ENCODE measurements around the gene GJC3. TPM values are rescaled to one million over a fixed set of nuclear protein-coding genes. Genes with fewer than 3 reads are reported as not detected.

GJC3 gene
- total and polyA plus RNA-seq, 2 of the 13 experiments (the other 11 are each of a cell fraction or from before 2014, with no cell fraction given) = 0.75 to 1.4 TPM

DNA sequence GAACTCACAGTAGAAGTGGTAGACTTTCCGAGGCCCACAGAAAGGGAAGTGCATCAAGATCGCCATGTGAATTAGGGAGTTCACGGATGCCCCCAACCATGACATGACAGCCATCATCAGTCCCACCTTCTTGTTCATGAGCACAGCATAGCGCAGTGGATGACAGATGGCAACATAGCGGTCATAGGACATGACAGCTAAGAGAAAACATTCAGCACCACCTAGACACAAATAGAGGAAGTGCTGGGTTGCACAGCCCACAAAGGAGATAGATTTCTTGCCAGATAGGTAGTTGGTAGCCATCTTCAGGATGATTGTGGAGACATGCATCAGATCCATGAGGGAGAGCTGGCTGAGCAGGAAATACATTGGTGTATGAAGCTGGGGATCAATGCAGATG is 52.9 kb downstream of the GJC3 start:
- CTCF ChIA-PET (ENCODE audit: low intra/inter-chr PET ratio, low total read pairs) = no interaction called here
- no peaks in the 10 kb centered on the region for H3K4me1 ChIP-seq (ENCODE audit: insufficient read depth, low read length)
- WGBS (ENCODE audit: low lambda C conversion rate) = 93% methylated on average over 5 of the region's 5 CpGs
- DNase-seq (ENCODE audit: low spot score) = no peak
- in situ Hi-C loops (cut with HindIII; ENCODE audit: extremely low pct_ligation_motif_present, low pct_unique_long_range_greater_than_20kb) (no loop called here), intact Hi-C loops (cut with micrococcal nuclease; ENCODE audit: unreplicated experiment) (no loop called here)
- ATAC-seq = no peak
- H3K4me3 ChIP-seq (replicated peaks in 1 of 3; ENCODE audit: insufficient read depth in 1 of 3, low read depth in 2 of 3, low read length in 3 of 3) = no peak overlapping the region
- POLR2A ChIA-PET = interaction anchor here (2.3 kb wide), 1 partner anchor 16 kb away, joined by 9 read pairs; no protein-coding TSS in a partner anchor
- no peaks in the 10 kb centered on the region for H3K27me3 ChIP-seq (ENCODE audit: control insufficient read depth in 1 of 2, insufficient read depth in 2 of 2, low read length in 2 of 2)
- no peak overlapping the region for H3K4me2 ChIP-seq (ENCODE audit: low read depth, low read length)
- no peaks in the 10 kb centered on the region for H3K36me3 ChIP-seq (replicated peaks in 1 of 2; ENCODE audit: control insufficient read depth in 1 of 2, insufficient read depth in 2 of 2, low read length in 2 of 2)
- no peak for FAIRE-seq
- no peaks in the 10 kb centered on the region for H3K79me2 ChIP-seq (ENCODE audit: insufficient read depth, low read length)
- no peak overlapping the region for H2AFZ ChIP-seq (ENCODE audit: low read length)
- BruUV-seq (replicated peaks) = no TSS peak
- TF ChIP-seq STAG1 (CRISPR knock-in tag; IDR thresholded peaks at IDR 0.05) (peak; percentile 40; the same call in 1 of the 2 replicates), SMAD9 (CRISPR knock-in tag; IDR thresholded peaks at IDR 0.05) (no peak), ZNF543 (CRISPR knock-in tag; IDR thresholded peaks at IDR 0.05) (no peak), XBP1 (CRISPR knock-in tag; IDR thresholded peaks at IDR 0.05) (no peak), NBN (conservative IDR thresholded peaks at IDR 0.05) (no peak), NPAS2 (CRISPR knock-in tag; IDR thresholded peaks at IDR 0.05; ENCODE audit: borderline replicate concordance) (no peak), NFKB2 (CRISPR knock-in tag; IDR thresholded peaks at IDR 0.05; ENCODE audit: borderline replicate concordance) (no peak), RXRB (CRISPR knock-in tag; IDR thresholded peaks at IDR 0.05; ENCODE audit: borderline replicate concordance) (no peak)
- TF ChIP-seq, protein P1, sequence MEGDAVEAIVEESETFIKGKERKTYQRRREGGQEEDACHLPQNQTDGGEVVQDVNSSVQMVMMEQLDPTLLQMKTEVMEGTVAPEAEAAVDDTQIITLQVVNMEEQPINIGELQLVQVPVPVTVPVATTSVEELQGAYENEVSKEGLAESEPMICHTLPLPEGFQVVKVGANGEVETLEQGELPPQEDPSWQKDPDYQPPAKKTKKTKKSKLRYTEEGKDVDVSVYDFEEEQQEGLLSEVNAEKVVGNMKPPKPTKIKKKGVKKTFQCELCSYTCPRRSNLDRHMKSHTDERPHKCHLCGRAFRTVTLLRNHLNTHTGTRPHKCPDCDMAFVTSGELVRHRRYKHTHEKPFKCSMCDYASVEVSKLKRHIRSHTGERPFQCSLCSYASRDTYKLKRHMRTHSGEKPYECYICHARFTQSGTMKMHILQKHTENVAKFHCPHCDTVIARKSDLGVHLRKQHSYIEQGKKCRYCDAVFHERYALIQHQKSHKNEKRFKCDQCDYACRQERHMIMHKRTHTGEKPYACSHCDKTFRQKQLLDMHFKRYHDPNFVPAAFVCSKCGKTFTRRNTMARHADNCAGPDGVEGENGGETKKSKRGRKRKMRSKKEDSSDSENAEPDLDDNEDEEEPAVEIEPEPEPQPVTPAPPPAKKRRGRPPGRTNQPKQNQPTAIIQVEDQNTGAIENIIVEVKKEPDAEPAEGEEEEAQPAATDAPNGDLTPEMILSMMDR (CRISPR knock-in tag; IDR thresholded peaks at IDR 0.05) = peak; percentile 34
- TF ChIP-seq, protein P2, sequence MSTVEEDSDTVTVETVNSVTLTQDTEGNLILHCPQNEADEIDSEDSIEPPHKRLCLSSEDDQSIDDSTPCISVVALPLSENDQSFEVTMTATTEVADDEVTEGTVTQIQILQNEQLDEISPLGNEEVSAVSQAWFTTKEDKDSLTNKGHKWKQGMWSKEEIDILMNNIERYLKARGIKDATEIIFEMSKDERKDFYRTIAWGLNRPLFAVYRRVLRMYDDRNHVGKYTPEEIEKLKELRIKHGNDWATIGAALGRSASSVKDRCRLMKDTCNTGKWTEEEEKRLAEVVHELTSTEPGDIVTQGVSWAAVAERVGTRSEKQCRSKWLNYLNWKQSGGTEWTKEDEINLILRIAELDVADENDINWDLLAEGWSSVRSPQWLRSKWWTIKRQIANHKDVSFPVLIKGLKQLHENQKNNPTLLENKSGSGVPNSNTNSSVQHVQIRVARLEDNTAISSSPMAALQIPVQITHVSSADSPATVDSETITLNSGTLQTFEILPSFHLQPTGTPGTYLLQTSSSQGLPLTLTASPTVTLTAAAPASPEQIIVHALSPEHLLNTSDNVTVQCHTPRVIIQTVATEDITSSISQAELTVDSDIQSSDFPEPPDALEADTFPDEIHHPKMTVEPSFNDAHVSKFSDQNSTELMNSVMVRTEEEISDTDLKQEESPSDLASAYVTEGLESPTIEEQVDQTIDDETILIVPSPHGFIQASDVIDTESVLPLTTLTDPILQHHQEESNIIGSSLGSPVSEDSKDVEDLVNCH (CRISPR knock-in tag; IDR thresholded peaks at IDR 0.05) = no peak
- TF ChIP-seq, protein P3, sequence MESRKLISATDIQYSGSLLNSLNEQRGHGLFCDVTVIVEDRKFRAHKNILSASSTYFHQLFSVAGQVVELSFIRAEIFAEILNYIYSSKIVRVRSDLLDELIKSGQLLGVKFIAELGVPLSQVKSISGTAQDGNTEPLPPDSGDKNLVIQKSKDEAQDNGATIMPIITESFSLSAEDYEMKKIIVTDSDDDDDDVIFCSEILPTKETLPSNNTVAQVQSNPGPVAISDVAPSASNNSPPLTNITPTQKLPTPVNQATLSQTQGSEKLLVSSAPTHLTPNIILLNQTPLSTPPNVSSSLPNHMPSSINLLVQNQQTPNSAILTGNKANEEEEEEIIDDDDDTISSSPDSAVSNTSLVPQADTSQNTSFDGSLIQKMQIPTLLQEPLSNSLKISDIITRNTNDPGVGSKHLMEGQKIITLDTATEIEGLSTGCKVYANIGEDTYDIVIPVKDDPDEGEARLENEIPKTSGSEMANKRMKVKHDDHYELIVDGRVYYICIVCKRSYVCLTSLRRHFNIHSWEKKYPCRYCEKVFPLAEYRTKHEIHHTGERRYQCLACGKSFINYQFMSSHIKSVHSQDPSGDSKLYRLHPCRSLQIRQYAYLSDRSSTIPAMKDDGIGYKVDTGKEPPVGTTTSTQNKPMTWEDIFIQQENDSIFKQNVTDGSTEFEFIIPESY (CRISPR knock-in tag; IDR thresholded peaks at IDR 0.05) = peak; percentile 88
- no peaks in the 10 kb centered on the region for H3K9me3 ChIP-seq (ENCODE audit: low read length)
- no peaks in the 10 kb centered on the region for H4K20me1 ChIP-seq (ENCODE audit: insufficient read depth, low read length)
- H3K9ac ChIP-seq (ENCODE audit: insufficient read depth, low read depth, low read length) = no peak overlapping the region
- no peak overlapping the region for H3K27ac ChIP-seq (ENCODE audit: extremely low read length, insufficient read depth, low read length)

Small RNA genes within 50 kb of the gene (small RNA-seq; reads per million reads assigned to genes)
- gene RF00019 (ENCODE audit: insufficient read depth in 2 of 3, insufficient read length in 3 of 3, low read depth in 2 of 3, low replicate concordance in 1 of 3) (0 reads per million in 3 experiments), gene RF00561 (ENCODE audit: insufficient read depth in 2 of 3, insufficient read length in 3 of 3, low read depth in 2 of 3, low replicate concordance in 1 of 3) (0 reads per million in 3 experiments)

Other genes with a start within 250 kb of the GJC3 start
- 1.7 and 5.7 TPM in 2 replicates for gene CYP3A5, start 249.6 kb downstream of the GJC3 start, total RNA-seq (2016; rRNA removed; fragmentation: Illumina TruSeq; extraction: Trizol)
- 9.3 and 9.6 TPM in 2 replicates for gene CYP3A5, start 249.6 kb downstream of the GJC3 start, polyA plus RNA-seq (2011; rRNA removed)
- 6.4 and 6.6 TPM in 2 replicates for gene CYP3A7, start 194.4 kb downstream of the GJC3 start, total RNA-seq (2016; rRNA removed; fragmentation: Illumina TruSeq; extraction: Trizol)
- 5.7 and 5.8 TPM in 2 replicates for gene CYP3A7, start 194.4 kb downstream of the GJC3 start, polyA plus RNA-seq (2011; rRNA removed)
- 0.11 and 0.35 TPM in 2 replicates for gene CYP3A4, start 145.4 kb downstream of the GJC3 start, total RNA-seq (2016; rRNA removed; fragmentation: Illumina TruSeq; extraction: Trizol)
- 0.07 and 0.24 TPM in 2 replicates for gene CYP3A4, start 145.4 kb downstream of the GJC3 start, polyA plus RNA-seq (2011; rRNA removed)
- gene CYP3A43, start 101.6 kb downstream of the GJC3 start, total RNA-seq (2016; rRNA removed; fragmentation: Illumina TruSeq; extraction: Trizol) = 0.55 and 3.1 TPM in 2 replicates
- 2.3 and 2.4 TPM in 2 replicates for gene CYP3A43, start 101.6 kb downstream of the GJC3 start, polyA plus RNA-seq (2011; rRNA removed)
- not detected in 2 replicates for gene OR2AE1, start 52.6 kb downstream of the GJC3 start, total RNA-seq (2016; rRNA removed; fragmentation: Illumina TruSeq; extraction: Trizol)
- gene OR2AE1, start 52.6 kb downstream of the GJC3 start, polyA plus RNA-seq (2011; rRNA removed) = 0.07 TPM in 1 of 2 replicates, not detected in the other
- gene TRIM4, start 10.1 kb downstream of the GJC3 start, total RNA-seq (2016; rRNA removed; fragmentation: Illumina TruSeq; extraction: Trizol) = 21.7 and 25.1 TPM in 2 replicates
- gene TRIM4, start 10.1 kb downstream of the GJC3 start, polyA plus RNA-seq (2011; rRNA removed) = 16.6 and 17.6 TPM in 2 replicates
- 37.9 and 93.8 TPM in 2 replicates for gene AZGP1, start 46.4 kb upstream of the GJC3 start, total RNA-seq (2016; rRNA removed; fragmentation: Illumina TruSeq; extraction: Trizol)
- gene AZGP1, start 46.4 kb upstream of the GJC3 start, polyA plus RNA-seq (2011; rRNA removed) = 229 and 265 TPM in 2 replicates
- 60.6 and 64.5 TPM in 2 replicates for gene ZKSCAN1, start 86.0 kb upstream of the GJC3 start, total RNA-seq (2016; rRNA removed; fragmentation: Illumina TruSeq; extraction: Trizol)
- 46.0 and 46.4 TPM in 2 replicates for gene ZKSCAN1, start 86.0 kb upstream of the GJC3 start, polyA plus RNA-seq (2011; rRNA removed)
- 10.0 and 11.8 TPM in 2 replicates for gene ZSCAN21, start 120.2 kb upstream of the GJC3 start, total RNA-seq (2016; rRNA removed; fragmentation: Illumina TruSeq; extraction: Trizol)
- 7.0 and 8.5 TPM in 2 replicates for gene ZSCAN21, start 120.2 kb upstream of the GJC3 start, polyA plus RNA-seq (2011; rRNA removed)
- gene ZNF3, start 152.1 kb upstream of the GJC3 start, total RNA-seq (2016; rRNA removed; fragmentation: Illumina TruSeq; extraction: Trizol) = 53.2 and 56.9 TPM in 2 replicates
- gene ZNF3, start 152.1 kb upstream of the GJC3 start, polyA plus RNA-seq (2011; rRNA removed) = 29.1 and 33.7 TPM in 2 replicates
- gene COPS6, start 159.3 kb upstream of the GJC3 start, total RNA-seq (2016; rRNA removed; fragmentation: Illumina TruSeq; extraction: Trizol) = 33.4 and 64.4 TPM in 2 replicates
- 117 and 124 TPM in 2 replicates for gene COPS6, start 159.3 kb upstream of the GJC3 start, polyA plus RNA-seq (2011; rRNA removed)
- 214 and 229 TPM in 2 replicates for gene MCM7, start 171.8 kb upstream of the GJC3 start, total RNA-seq (2016; rRNA removed; fragmentation: Illumina TruSeq; extraction: Trizol)
- 74.6 and 84.5 TPM in 2 replicates for gene MCM7, start 171.8 kb upstream of the GJC3 start, polyA plus RNA-seq (2011; rRNA removed)
- gene AP4M1, start 172.0 kb upstream of the GJC3 start, total RNA-seq (2016; rRNA removed; fragmentation: Illumina TruSeq; extraction: Trizol) = 8.2 and 9.7 TPM in 2 replicates
- 6.0 and 6.3 TPM in 2 replicates for gene AP4M1, start 172.0 kb upstream of the GJC3 start, polyA plus RNA-seq (2011; rRNA removed)
- gene TAF6, start 189.7 kb upstream of the GJC3 start, total RNA-seq (2016; rRNA removed; fragmentation: Illumina TruSeq; extraction: Trizol) = 18.8 and 25.6 TPM in 2 replicates
- gene TAF6, start 189.7 kb upstream of the GJC3 start, polyA plus RNA-seq (2011; rRNA removed) = 12.6 and 12.9 TPM in 2 replicates
- gene CNPY4, start 190.0 kb upstream of the GJC3 start, total RNA-seq (2016; rRNA removed; fragmentation: Illumina TruSeq; extraction: Trizol) = 5.4 and 12.7 TPM in 2 replicates
- 6.2 TPM in 2 replicates for gene CNPY4, start 190.0 kb upstream of the GJC3 start, polyA plus RNA-seq (2011; rRNA removed)
- 1.8 and 2.1 TPM in 2 replicates for gene MBLAC1, start 197.3 kb upstream of the GJC3 start, total RNA-seq (2016; rRNA removed; fragmentation: Illumina TruSeq; extraction: Trizol)
- gene MBLAC1, start 197.3 kb upstream of the GJC3 start, polyA plus RNA-seq (2011; rRNA removed) = 0.79 and 0.88 TPM in 2 replicates
- gene LAMTOR4, start 219.3 kb upstream of the GJC3 start, total RNA-seq (2016; rRNA removed; fragmentation: Illumina TruSeq; extraction: Trizol) = 115 and 120 TPM in 2 replicates
- gene LAMTOR4, start 219.3 kb upstream of the GJC3 start, polyA plus RNA-seq (2011; rRNA removed) = 111 and 118 TPM in 2 replicates
- gene TRAPPC14, start 229.1 kb upstream of the GJC3 start, total RNA-seq (2016; rRNA removed; fragmentation: Illumina TruSeq; extraction: Trizol) = 2.0 and 9.6 TPM in 2 replicates
- gene TRAPPC14, start 229.1 kb upstream of the GJC3 start, polyA plus RNA-seq (2011; rRNA removed) = 4.7 and 7.0 TPM in 2 replicates
- 0.29 TPM in 1 of 2 replicates, not detected in the other for gene GAL3ST4, start 239.0 kb upstream of the GJC3 start, total RNA-seq (2016; rRNA removed; fragmentation: Illumina TruSeq; extraction: Trizol)
- gene GAL3ST4, start 239.0 kb upstream of the GJC3 start, polyA plus RNA-seq (2011; rRNA removed) = 0.41 and 0.73 TPM in 2 replicates
- 0.10 and 0.64 TPM in 2 replicates for gene GPC2, start 247.8 kb upstream of the GJC3 start, total RNA-seq (2016; rRNA removed; fragmentation: Illumina TruSeq; extraction: Trizol)
- gene GPC2, start 247.8 kb upstream of the GJC3 start, polyA plus RNA-seq (2011; rRNA removed) = 0.76 and 0.78 TPM in 2 replicates
- gene STAG3, start 248.3 kb upstream of the GJC3 start, total RNA-seq (2016; rRNA removed; fragmentation: Illumina TruSeq; extraction: Trizol) = 0.22 and 0.33 TPM in 2 replicates
- gene STAG3, start 248.3 kb upstream of the GJC3 start, polyA plus RNA-seq (2011; rRNA removed) = 0.09 and 0.12 TPM in 2 replicates

All from HepG2 (cell line).